HG03159 (cell line): ENCODE measurements around the gene U2SURP.

ENCODE experiments used
- ATAC-seq: cut with Tn5 transposase; IDR thresholded peaks from one replicate; pipeline ENCODE4 v1.9.1; 2021; ENCODE audit warnings: mild to moderate bottlenecking, moderate library complexity; ENCODE audit not compliant: unreplicated experiment

U2SURP gene

GRCh38 chr3:143099210-143099609, 97.8 kb downstream of the U2SURP start:
- no peak for ATAC-seq

GRCh38 chr3:143099690-143100089, 98.3 kb downstream of the U2SURP start:
- no peak for ATAC-seq

GRCh38 chr3:143100451-143100850, 99.1 kb downstream of the U2SURP start:
- ATAC-seq, result no peak

GRCh38 chr3:143101792-143102381, 100.5 kb downstream of the U2SURP start:
- no peak for ATAC-seq

- no peak for ATAC-seq
These were observed 102.3 kb downstream of the U2SURP start for GRCh38 chr3:143103652-143104051.

- no peak for ATAC-seq
These were observed 103.8 kb downstream of the U2SURP start for GRCh38 chr3:143105170-143105569.

GRCh38 chr3:143109861-143110260, 108.5 kb downstream of the U2SURP start:
- ATAC-seq, result no peak
